Liver (tissue), 3 donors: ENCODE results near the gene IQUB.

Experiments used
- EGR1 ChIP-seq, 2 donors: IDR thresholded peaks; 2 replicates each; pipeline ENCODE4 v1.6.1; 2016 to 2018; ENCODE audit warnings: antibody characterized with exemption in 2 of 2, low read depth in 2 of 2
- FOXA1 ChIP-seq: IDR thresholded peaks from 2 replicates; pipeline ENCODE4 v1.6.1; 2016; ENCODE audit warnings: antibody characterized with exemption
- JUND ChIP-seq, 2 donors: IDR thresholded peaks; 2 replicates each; pipeline ENCODE4 v1.6.1; 2016; ENCODE audit warnings: antibody characterized with exemption in 2 of 2
- RAD21 ChIP-seq, 2 donors: IDR thresholded peaks; 2 replicates each; pipeline ENCODE4 v1.6.1; 2016; ENCODE audit warnings: antibody characterized with exemption in 2 of 2, mild to moderate bottlenecking in 2 of 2
- SP1 ChIP-seq: IDR thresholded peaks from 2 replicates; pipeline ENCODE4 v1.6.1; 2018; ENCODE audit warnings: antibody characterized with exemption, mild to moderate bottlenecking
- TAF1 ChIP-seq: conservative IDR thresholded peaks from 2 replicates; pipeline ENCODE4 v1.6.1; 2016; ENCODE audit warnings: antibody characterized with exemption, mild to moderate bottlenecking
- YY1 ChIP-seq: IDR thresholded peaks from 2 replicates; pipeline ENCODE4 v1.6.1; 2016; ENCODE audit warnings: antibody characterized with exemption, mild to moderate bottlenecking
- TF ChIP-seq, protein P1 (sequence below): fragments of 150-350 bp; IDR thresholded peaks from 2 replicates; pipeline ENCODE4 v1.5.1; 2017; ENCODE audit warnings: improper control_type of control experiment, low read depth, low read length; ENCODE audit not compliant: missing input control
- TF ChIP-seq, protein P2 (sequence below): IDR thresholded peaks from 2 replicates; pipeline ENCODE4 v1.6.1; 2016; ENCODE audit warnings: antibody characterized with exemption
- TF ChIP-seq, protein P3 (sequence below): IDR thresholded peaks from 2 replicates; pipeline ENCODE4 v1.6.1; 2016; ENCODE audit warnings: antibody characterized with exemption, mild to moderate bottlenecking
- TF ChIP-seq, protein P4 (sequence below): IDR thresholded peaks from 2 replicates; pipeline ENCODE4 v1.6.1; 2016; ENCODE audit warnings: antibody characterized with exemption
- TF ChIP-seq, protein P5 (sequence below): IDR thresholded peaks from 2 replicates; pipeline ENCODE4 v1.6.1; 2016; ENCODE audit warnings: antibody characterized with exemption
- donor health status: healthy.
- donor health status: healthy.

DNA sequence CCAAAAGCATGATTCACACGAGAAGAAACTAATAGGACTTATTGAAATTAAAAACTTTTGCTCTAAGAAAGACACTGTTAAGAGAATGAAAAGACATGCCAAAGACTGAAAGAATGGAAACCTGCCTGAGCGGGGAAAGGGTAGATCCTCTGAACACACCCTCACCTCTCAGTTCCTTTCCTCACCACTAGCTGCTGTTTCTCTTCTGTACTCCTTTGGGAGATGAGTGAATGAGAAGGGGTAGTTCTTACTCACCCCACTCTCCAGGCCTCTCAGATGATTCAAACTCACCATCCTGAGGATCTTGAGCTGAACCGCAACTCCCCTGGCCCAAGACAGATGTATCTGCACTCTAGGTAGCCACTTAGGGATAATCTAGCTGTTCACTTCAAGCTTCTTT, 41.9 kb downstream of the IQUB start:
- TF ChIP-seq, protein P1, sequence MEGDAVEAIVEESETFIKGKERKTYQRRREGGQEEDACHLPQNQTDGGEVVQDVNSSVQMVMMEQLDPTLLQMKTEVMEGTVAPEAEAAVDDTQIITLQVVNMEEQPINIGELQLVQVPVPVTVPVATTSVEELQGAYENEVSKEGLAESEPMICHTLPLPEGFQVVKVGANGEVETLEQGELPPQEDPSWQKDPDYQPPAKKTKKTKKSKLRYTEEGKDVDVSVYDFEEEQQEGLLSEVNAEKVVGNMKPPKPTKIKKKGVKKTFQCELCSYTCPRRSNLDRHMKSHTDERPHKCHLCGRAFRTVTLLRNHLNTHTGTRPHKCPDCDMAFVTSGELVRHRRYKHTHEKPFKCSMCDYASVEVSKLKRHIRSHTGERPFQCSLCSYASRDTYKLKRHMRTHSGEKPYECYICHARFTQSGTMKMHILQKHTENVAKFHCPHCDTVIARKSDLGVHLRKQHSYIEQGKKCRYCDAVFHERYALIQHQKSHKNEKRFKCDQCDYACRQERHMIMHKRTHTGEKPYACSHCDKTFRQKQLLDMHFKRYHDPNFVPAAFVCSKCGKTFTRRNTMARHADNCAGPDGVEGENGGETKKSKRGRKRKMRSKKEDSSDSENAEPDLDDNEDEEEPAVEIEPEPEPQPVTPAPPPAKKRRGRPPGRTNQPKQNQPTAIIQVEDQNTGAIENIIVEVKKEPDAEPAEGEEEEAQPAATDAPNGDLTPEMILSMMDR = no peak
- TF ChIP-seq SP1 (no peak), TAF1 (no peak), JUND (IDR thresholded peaks at IDR 0.05) (no peak), FOXA1 (no peak), YY1 (no peak), EGR1 (IDR thresholded peaks at IDR 0.05; ENCODE audit: low read depth in 2 of 2) (no peak), RAD21 (IDR thresholded peaks at IDR 0.05) (no peak)
- TF ChIP-seq, protein P2, sequence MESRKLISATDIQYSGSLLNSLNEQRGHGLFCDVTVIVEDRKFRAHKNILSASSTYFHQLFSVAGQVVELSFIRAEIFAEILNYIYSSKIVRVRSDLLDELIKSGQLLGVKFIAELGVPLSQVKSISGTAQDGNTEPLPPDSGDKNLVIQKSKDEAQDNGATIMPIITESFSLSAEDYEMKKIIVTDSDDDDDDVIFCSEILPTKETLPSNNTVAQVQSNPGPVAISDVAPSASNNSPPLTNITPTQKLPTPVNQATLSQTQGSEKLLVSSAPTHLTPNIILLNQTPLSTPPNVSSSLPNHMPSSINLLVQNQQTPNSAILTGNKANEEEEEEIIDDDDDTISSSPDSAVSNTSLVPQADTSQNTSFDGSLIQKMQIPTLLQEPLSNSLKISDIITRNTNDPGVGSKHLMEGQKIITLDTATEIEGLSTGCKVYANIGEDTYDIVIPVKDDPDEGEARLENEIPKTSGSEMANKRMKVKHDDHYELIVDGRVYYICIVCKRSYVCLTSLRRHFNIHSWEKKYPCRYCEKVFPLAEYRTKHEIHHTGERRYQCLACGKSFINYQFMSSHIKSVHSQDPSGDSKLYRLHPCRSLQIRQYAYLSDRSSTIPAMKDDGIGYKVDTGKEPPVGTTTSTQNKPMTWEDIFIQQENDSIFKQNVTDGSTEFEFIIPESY = no peak
- TF ChIP-seq, protein P3, sequence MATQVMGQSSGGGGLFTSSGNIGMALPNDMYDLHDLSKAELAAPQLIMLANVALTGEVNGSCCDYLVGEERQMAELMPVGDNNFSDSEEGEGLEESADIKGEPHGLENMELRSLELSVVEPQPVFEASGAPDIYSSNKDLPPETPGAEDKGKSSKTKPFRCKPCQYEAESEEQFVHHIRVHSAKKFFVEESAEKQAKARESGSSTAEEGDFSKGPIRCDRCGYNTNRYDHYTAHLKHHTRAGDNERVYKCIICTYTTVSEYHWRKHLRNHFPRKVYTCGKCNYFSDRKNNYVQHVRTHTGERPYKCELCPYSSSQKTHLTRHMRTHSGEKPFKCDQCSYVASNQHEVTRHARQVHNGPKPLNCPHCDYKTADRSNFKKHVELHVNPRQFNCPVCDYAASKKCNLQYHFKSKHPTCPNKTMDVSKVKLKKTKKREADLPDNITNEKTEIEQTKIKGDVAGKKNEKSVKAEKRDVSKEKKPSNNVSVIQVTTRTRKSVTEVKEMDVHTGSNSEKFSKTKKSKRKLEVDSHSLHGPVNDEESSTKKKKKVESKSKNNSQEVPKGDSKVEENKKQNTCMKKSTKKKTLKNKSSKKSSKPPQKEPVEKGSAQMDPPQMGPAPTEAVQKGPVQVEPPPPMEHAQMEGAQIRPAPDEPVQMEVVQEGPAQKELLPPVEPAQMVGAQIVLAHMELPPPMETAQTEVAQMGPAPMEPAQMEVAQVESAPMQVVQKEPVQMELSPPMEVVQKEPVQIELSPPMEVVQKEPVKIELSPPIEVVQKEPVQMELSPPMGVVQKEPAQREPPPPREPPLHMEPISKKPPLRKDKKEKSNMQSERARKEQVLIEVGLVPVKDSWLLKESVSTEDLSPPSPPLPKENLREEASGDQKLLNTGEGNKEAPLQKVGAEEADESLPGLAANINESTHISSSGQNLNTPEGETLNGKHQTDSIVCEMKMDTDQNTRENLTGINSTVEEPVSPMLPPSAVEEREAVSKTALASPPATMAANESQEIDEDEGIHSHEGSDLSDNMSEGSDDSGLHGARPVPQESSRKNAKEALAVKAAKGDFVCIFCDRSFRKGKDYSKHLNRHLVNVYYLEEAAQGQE = no peak
- TF ChIP-seq, protein P4, sequence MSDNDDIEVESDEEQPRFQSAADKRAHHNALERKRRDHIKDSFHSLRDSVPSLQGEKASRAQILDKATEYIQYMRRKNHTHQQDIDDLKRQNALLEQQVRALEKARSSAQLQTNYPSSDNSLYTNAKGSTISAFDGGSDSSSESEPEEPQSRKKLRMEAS = no peak
- TF ChIP-seq, protein P5, sequence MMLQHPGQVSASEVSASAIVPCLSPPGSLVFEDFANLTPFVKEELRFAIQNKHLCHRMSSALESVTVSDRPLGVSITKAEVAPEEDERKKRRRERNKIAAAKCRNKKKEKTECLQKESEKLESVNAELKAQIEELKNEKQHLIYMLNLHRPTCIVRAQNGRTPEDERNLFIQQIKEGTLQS = no peak
